ENCODE measurements around the gene OXA1L.
"Not testable (repeated sequence)": the region's sequence is repeated elsewhere in the genome, so short reads cannot be mapped to it uniquely, and the experiment has no call there.

The OXA1L gene

GRCh38 chr14:22802860-22803686 is 36.6 kb downstream of the OXA1L start:
- no peak for FAIRE-seq

- no peak for FAIRE-seq
These were observed 37.1 kb downstream of the OXA1L start for GRCh38 chr14:22803687-22803974.

- not testable (repeated sequence) for FAIRE-seq
These were observed 38.7 kb downstream of the OXA1L start for GRCh38 chr14:22805235-22805634.

DNA sequence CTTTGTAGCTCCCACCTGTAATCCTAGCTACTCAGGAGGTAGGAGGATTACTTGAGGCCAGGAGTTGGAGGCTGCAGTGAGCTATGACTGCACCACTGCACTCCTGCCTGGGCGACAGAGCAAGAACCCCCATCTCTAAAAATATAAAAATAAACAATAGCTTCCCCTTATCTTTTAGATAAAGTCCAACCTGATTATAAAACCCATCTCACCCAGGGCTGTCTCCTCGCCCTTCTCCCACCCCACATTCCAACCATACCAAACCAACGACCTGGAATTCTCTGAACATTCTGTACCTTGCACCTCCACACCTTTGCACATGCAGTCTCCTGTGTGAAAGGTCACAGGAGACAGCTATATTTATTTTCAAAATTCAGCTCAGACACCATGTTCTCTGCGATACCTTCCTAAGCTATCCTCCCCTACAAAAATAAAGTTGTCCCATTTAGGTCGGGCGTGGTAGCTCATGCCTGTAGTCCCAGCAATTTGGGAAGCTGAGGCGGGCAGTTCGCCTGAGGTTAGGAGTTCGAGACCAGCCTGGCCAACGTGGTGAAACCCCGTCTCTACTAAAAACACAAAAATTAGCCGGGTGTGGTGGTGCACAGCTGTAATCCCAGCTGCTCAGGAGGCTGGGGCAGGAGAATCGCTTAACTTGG is 41.1 kb downstream of the OXA1L start:
- FAIRE-seq = no peak

- no peak for FAIRE-seq
These were observed 42.1 kb downstream of the OXA1L start for GRCh38 chr14:22808388-22809209.

- no peak for FAIRE-seq
These were observed 45.2 kb downstream of the OXA1L start for GRCh38 chr14:22811722-22812121.

- FAIRE-seq = no peak
These were observed 46.3 kb downstream of the OXA1L start for GRCh38 chr14:22812744-22813143.

- no peak for FAIRE-seq
These were observed 46.7 kb downstream of the OXA1L start for GRCh38 chr14:22813145-22813544.

- no peak for FAIRE-seq
These were observed 47.9 kb downstream of the OXA1L start for GRCh38 chr14:22814373-22814772.

- FAIRE-seq = no peak
These were observed 48.6 kb downstream of the OXA1L start, which contains the start of gene SLC7A7 for GRCh38 chr14:22814941-22815713. SLC7A7 (minus strand) TSS chr14:22815435; CDS start chr14:22813398, 2,037 bp downstream.

DNA sequence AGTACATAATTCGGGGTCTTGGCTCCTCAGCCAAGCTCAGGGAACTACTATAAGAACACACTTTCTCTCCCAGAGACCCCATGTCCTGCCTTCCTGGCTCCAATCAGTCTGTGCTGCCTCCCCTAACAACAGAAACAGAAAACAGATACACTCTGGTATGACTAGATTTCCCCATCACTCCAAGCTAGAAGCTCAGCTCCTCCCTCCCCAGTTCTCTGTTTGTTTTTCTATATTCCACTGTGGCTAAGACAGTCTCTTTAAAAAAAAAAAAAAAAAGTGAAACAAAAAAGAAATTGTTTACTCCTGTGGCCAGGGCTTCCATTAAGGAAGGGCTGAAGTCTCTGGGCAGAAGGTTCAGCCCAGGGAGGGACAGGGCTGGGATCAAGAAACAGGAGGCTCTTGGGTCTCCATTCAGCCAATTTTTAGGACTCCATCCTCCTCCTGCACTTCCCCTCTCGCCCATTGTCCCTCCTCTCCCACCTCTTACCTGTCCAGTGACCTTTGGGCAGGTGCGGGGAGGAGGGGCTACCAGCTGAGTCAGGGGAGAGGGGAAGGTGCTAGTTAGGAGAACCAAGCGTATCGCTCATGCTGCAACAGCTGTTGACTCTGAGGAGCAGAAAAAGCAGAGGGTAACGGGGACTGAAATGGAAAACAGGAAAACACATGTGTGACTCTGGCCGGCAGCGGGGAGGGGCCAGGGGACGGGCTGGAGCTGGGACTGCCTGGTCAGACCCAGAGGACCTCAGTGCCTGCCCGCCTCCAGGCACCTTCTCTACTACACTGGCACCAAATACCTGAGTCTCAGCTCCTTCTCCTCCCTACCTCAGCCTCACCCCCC is 52.9 kb downstream of the OXA1L start:
- no peak for FAIRE-seq

DNA sequence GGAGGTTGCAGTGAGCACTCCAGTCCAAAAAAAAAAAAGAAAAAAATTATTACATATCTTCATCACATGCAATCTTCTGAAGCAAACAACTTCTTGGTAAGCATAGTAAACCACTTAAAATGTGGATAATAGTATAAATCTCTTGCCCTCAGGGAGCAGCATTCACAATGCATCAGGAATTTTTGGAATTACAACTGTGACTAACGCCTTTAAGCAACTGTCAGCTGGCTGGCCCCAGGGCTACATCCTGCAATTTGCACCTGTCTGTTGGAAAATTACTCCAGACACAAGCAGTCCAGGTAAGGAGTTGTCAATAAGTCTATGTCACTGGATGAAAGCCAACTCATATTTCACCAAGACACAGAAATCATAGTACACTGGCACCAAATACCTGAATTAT is 54.2 kb downstream of the OXA1L start:
- no peak for FAIRE-seq

DNA sequence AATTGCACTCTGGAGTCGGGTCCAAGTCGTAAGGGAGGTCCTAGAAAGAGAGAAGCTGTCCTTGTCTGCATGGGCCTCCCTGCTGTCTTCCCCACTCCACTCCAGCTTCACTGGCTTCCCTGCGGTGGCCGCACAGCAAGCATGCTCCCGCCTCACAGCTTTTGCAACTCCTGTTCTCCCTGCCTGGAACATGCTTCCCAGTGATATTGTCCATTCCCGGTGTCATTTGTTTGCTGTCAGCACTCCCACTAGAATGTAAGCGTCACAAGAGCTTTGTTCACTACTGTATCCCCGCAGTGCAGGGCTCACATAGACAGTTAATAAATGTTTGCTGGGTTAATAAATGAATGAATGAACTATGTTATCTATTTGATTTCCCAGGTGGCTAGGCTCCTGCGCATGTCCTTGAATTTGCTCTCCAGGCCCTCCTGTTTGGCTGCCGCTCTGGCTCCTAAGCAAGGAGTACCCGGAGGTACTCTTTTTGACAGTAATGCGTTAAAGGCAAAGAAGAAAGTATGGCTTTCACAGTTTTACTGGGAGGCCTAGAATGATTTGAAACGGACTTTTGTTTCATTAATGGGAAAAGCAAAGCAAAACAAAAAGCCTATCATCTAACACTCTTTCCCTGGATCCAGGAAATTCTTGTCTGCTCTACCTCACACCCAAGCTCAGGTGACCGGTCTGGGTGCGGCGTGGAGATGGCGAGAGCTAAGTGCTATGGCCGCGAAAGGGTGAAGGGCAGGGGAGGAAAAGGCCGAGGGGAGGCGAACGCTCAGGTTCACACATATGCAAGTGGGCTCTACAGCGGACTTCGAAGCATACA is 54.9 kb downstream of the OXA1L start:
- FAIRE-seq = no peak

DNA sequence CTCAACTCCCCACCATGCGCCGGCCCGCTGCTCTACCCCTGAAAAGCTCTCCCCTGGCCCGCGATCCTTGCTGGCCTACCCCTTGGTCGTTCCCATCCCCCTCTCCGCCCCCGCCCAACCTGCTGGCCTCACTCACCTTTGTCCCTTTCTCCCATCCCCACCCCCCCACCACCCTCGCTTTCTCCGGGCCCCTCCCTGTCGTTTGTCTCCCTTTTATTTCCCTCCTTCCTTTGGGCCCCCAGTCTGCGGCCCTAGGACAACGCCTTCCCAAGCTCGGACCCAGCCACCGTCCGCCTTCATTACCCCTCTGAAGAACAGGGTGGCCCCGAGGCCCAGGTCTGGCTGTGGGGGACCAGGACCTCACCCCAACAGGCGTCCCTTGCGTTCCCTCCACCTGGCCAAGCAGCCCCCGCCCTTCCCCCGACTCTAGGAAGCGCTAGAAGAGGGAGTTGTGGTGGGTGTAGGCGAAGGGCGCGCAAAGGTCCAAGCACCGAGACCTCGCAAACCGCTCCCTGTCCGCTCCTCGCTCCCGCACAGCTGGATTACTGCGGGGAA is 55.6 kb downstream of the OXA1L start:
- no peak for FAIRE-seq

Measured in colon (tissue), 2 donors.